GM18873 (cell line): ENCODE measurements around the gene RIPK1.
A peak's percentile ranks its signal among the peaks of the same experiment; 100 is the strongest.
"Not testable (repeated sequence)": the region's sequence is repeated elsewhere in the genome, so short reads cannot be mapped to it uniquely, and the experiment has no call there.

Experiments
- ATAC-seq: cut with Tn5 transposase; IDR thresholded peaks from one replicate; pipeline ENCODE4 v1.9.1; 2021; ENCODE audit warnings: mild to moderate bottlenecking, moderate library complexity, moderate number of reproducible peaks; ENCODE audit not compliant: unreplicated experiment, low FRiP score

Gene RIPK1

GRCh38 chr6:3068329-3069214 lies at the start of gene RIPK1:
Gene RIPK1, plus strand, starts transcription at chr6:3068494. Its CDS starts 8,330 bp downstream, at chr6:3076824.
- peak; percentile 71 for ATAC-seq

GRCh38 chr6:3019065-3019464 lies 49.2 kb upstream of the RIPK1 start:
- ATAC-seq = no peak

GRCh38 chr6:3019749-3020320 lies 48.5 kb upstream of the RIPK1 start:
- ATAC-seq = no peak

- ATAC-seq = not testable (repeated sequence)
These were observed 47.2 kb upstream of the RIPK1 start for GRCh38 chr6:3020976-3021598.

GRCh38 chr6:3022765-3023662 lies 45.3 kb upstream of the RIPK1 start:
- no peak for ATAC-seq

GRCh38 chr6:3023663-3024483 lies 44.4 kb upstream of the RIPK1 start:
- ATAC-seq = peak; percentile 82

GRCh38 chr6:3026791-3027626 lies 41.3 kb upstream of the RIPK1 start:
- no peak for ATAC-seq

- ATAC-seq = not testable (repeated sequence)
These were observed 40.1 kb upstream of the RIPK1 start for GRCh38 chr6:3028156-3028555.

GRCh38 chr6:3031857-3032640 lies 36.2 kb upstream of the RIPK1 start:
- ATAC-seq = no peak

GRCh38 chr6:3032986-3033385 lies 35.3 kb upstream of the RIPK1 start:
- no peak for ATAC-seq

- no peak for ATAC-seq
These were observed 34.6 kb upstream of the RIPK1 start for GRCh38 chr6:3033652-3034051.

- ATAC-seq = no peak
These were observed 32.9 kb upstream of the RIPK1 start for GRCh38 chr6:3035397-3035796.

GRCh38 chr6:3036861-3037637 lies 31.2 kb upstream of the RIPK1 start:
- no peak for ATAC-seq

GRCh38 chr6:3037638-3038365 lies 30.5 kb upstream of the RIPK1 start:
- no peak for ATAC-seq

GRCh38 chr6:3039384-3039783 lies 28.9 kb upstream of the RIPK1 start:
- ATAC-seq = no peak

GRCh38 chr6:3041147-3041546 lies 27.1 kb upstream of the RIPK1 start:
- ATAC-seq = no peak

- ATAC-seq = no peak
These were observed 26.7 kb upstream of the RIPK1 start for GRCh38 chr6:3041606-3042005.
